Neural cell (in vitro differentiated cells): ENCODE measurements around the gene CETP. TPM values are rescaled to one million over a fixed set of nuclear protein-coding genes. Genes with fewer than 3 reads are reported as not detected.

ENCODE experiments used
- H2AFZ ChIP-seq: fragments of 200-600, 300-800 bp; sonication (generic), shearing (Covaris generic); 2 replicates; pipeline ENCODE4 v1.6.0; 2014; ENCODE audit warnings: low read depth, mild to moderate bottlenecking, antibody characterized with exemption, low read length, moderate library complexity
- H3F3A ChIP-seq: fragments of 200-600 bp; shearing (Covaris generic); 2 replicates; pipeline ENCODE4 v1.6.1; 2016; ENCODE audit warnings: mild to moderate bottlenecking, moderate library complexity, mixed read lengths, antibody characterized with exemption, low read length; ENCODE audit not compliant: insufficient read depth, poor library complexity, severe bottlenecking
- H3K27ac ChIP-seq: fragments of 200-600, 300-800 bp; sonication (generic), shearing (Covaris generic); 2 replicates; pipeline ENCODE4 v1.5.1; 2014; ENCODE audit warnings: mild to moderate bottlenecking, low read length, moderate library complexity
- H3K27me3 ChIP-seq: fragments of 300-800, 200-600 bp; sonication (generic), shearing (Covaris generic); 2 replicates; pipeline ENCODE4 v1.6.0; 2014; ENCODE audit warnings: mild to moderate bottlenecking, low read depth, low read length, moderate library complexity; ENCODE audit not compliant: insufficient read depth
- H3K36me3 ChIP-seq: fragments of 300-800, 200-600 bp; sonication (generic), shearing (Covaris generic); 2 replicates; pipeline ENCODE4 v1.5.1; 2014; ENCODE audit warnings: mild to moderate bottlenecking, antibody characterized with exemption, low read length, moderate library complexity; ENCODE audit not compliant: insufficient read depth
- H3K4me2 ChIP-seq: fragments of 300-800, 200-600 bp; sonication (generic), shearing (Covaris generic); 2 replicates; pipeline ENCODE4 v1.6.0; 2014; ENCODE audit warnings: mild to moderate bottlenecking, low read length
- H3K4me3 ChIP-seq: fragments of 300-800, 200-600 bp; sonication (generic), shearing (Covaris generic); 2 replicates; pipeline ENCODE4 v1.5.1; 2014; ENCODE audit warnings: mild to moderate bottlenecking, low read length, moderate library complexity
- H3K79me2 ChIP-seq: fragments of 200-600 bp; shearing (Covaris generic); replicated peaks from 2 replicates; pipeline ENCODE4 v1.6.0; 2014; ENCODE audit warnings: mild to moderate bottlenecking, low read length, moderate library complexity; ENCODE audit not compliant: insufficient read depth
- H3K9ac ChIP-seq: fragments of 300-800, 200-600 bp; sonication (generic), shearing (Covaris generic); 2 replicates; pipeline ENCODE4 v1.6.1; 2016; ENCODE audit warnings: mild to moderate bottlenecking, low read length, mixed read lengths
- H3K9me2 ChIP-seq: fragments of 200-600 bp; shearing (Covaris generic); 2 replicates; pipeline ENCODE4 v1.6.1; 2016; ENCODE audit warnings: mild to moderate bottlenecking, low read length, mixed read lengths; ENCODE audit not compliant: insufficient read depth
- H3K9me3 ChIP-seq: fragments of 200-600, 300-800 bp; sonication (generic), shearing (Covaris generic); 2 replicates; pipeline ENCODE4 v1.6.1; 2016; ENCODE audit warnings: mild to moderate bottlenecking, mixed run types, low read length, moderate library complexity, mixed read lengths
- H4K20me1 ChIP-seq: fragments of 200-600 bp; shearing (Covaris generic); 2 replicates; pipeline ENCODE4 v1.6.1; 2016; ENCODE audit warnings: mild to moderate bottlenecking, mixed run types; ENCODE audit not compliant: insufficient read depth
- CTCF ChIP-seq: fragments of 450-650 bp; IDR thresholded peaks from 2 replicates; pipeline ENCODE4 v1.5.1; 2014; ENCODE audit warnings: antibody characterized with exemption, mild to moderate bottlenecking, moderate library complexity; ENCODE audit not compliant: poor library complexity, severe bottlenecking
- EP300 ChIP-seq: fragments of 450-650 bp; conservative IDR thresholded peaks from 2 replicates; pipeline ENCODE4 v1.6.1; 2014; ENCODE audit warnings: antibody characterized with exemption, mild to moderate bottlenecking, moderate library complexity; ENCODE audit not compliant: poor library complexity, severe bottlenecking
- EZH2 ChIP-seq: fragments of 200-600, 300-800 bp; shearing (Covaris generic), sonication (generic); IDR thresholded peaks from 2 replicates; pipeline ENCODE4 v1.6.1; 2014; ENCODE audit warnings: antibody characterized with exemption, low read length, borderline replicate concordance, mild to moderate bottlenecking; ENCODE audit not compliant: insufficient read depth, poor library complexity, severe bottlenecking
- MXI1 ChIP-seq: fragments of 450-650 bp; conservative IDR thresholded peaks from 2 replicates; pipeline ENCODE4 v1.6.1; 2014; ENCODE audit warnings: antibody characterized with exemption, mild to moderate bottlenecking; ENCODE audit not compliant: poor library complexity, severe bottlenecking
- POLR2AphosphoS5 ChIP-seq: IDR thresholded peaks from 2 replicates; pipeline ENCODE4 v1.6.1; 2012
- RAD21 ChIP-seq: fragments of 450-650 bp; conservative IDR thresholded peaks from 2 replicates; pipeline ENCODE4 v1.6.1; 2014; ENCODE audit warnings: antibody characterized with exemption, mild to moderate bottlenecking, moderate library complexity
- SMC3 ChIP-seq: fragments of 450-650 bp; conservative IDR thresholded peaks from 2 replicates; pipeline ENCODE4 v1.6.1; 2014; ENCODE audit warnings: antibody characterized with exemption, mild to moderate bottlenecking, moderate library complexity; ENCODE audit not compliant: poor library complexity
- TAF1 ChIP-seq: IDR thresholded peaks from 2 replicates; pipeline ENCODE4 v1.6.1; 2012; ENCODE audit warnings: low read depth
- polyA plus RNA-seq: library from polyadenylated mRNA; depleted of rRNA; stranded (reverse); fragments of >200 nt; gene quantifications from 2 replicates; pipeline ENCODE4 v1.2.3, GENCODE V29; 2014
- TF ChIP-seq, protein P1 (sequence below): IDR thresholded peaks from 2 replicates; pipeline ENCODE4 v1.6.1; 2012; ENCODE audit warnings: borderline replicate concordance

The CETP gene
- polyA plus RNA-seq, 1 donor from 2014 or later: not detected

GRCh38 chr16:56966093-56966475, 4.3 kb downstream of the CETP start:
- Histone ChIP-seq H2AFZ (no peak overlapping the region), H3K9ac (no peak overlapping the region), H3F3A (no peaks in the 10 kb centered on the region), H3K9me3 (no peaks in the 10 kb centered on the region), H3K27me3 (no peaks in the 10 kb centered on the region), H3K4me3 (no peak overlapping the region), H3K36me3 (no peaks in the 10 kb centered on the region), H3K4me2 (no peak overlapping the region), H3K79me2 (no peaks in the 10 kb centered on the region), H3K9me2 (no peaks in the 10 kb centered on the region), H4K20me1 (no peaks in the 10 kb centered on the region), H3K27ac (no peak overlapping the region)
- TF ChIP-seq MXI1 (no peak), SMC3 (no peak), EP300 (no peak), POLR2AphosphoS5 (no peak), TAF1 (no peak), EZH2 (no peak), CTCF (no peak), RAD21 (no peak)
- TF ChIP-seq, protein P1, sequence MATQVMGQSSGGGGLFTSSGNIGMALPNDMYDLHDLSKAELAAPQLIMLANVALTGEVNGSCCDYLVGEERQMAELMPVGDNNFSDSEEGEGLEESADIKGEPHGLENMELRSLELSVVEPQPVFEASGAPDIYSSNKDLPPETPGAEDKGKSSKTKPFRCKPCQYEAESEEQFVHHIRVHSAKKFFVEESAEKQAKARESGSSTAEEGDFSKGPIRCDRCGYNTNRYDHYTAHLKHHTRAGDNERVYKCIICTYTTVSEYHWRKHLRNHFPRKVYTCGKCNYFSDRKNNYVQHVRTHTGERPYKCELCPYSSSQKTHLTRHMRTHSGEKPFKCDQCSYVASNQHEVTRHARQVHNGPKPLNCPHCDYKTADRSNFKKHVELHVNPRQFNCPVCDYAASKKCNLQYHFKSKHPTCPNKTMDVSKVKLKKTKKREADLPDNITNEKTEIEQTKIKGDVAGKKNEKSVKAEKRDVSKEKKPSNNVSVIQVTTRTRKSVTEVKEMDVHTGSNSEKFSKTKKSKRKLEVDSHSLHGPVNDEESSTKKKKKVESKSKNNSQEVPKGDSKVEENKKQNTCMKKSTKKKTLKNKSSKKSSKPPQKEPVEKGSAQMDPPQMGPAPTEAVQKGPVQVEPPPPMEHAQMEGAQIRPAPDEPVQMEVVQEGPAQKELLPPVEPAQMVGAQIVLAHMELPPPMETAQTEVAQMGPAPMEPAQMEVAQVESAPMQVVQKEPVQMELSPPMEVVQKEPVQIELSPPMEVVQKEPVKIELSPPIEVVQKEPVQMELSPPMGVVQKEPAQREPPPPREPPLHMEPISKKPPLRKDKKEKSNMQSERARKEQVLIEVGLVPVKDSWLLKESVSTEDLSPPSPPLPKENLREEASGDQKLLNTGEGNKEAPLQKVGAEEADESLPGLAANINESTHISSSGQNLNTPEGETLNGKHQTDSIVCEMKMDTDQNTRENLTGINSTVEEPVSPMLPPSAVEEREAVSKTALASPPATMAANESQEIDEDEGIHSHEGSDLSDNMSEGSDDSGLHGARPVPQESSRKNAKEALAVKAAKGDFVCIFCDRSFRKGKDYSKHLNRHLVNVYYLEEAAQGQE: no peak

DNA sequence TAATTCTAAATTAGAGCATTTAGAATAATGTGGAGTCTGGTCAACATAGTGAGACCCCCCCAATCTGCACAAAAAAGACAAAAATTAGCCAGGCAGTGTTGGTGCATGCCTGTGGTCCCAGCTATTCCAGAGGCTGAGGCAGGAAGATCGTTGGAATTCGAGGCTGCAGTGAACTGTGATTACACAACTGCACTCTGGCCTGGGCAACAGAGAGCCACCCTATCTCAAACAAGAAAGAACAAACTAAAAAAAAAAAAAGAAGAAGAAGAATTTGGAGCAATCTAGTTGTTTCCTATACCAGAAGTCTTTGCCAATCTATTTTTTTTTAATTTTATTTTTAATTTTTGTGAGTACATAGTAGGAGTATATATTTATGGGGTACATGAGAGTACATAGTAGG, 6.0 kb downstream of the CETP start:
- H3K9me3 ChIP-seq: no peaks in the 10 kb centered on the region
- H3K79me2 ChIP-seq: no peaks in the 10 kb centered on the region
- no peaks in the 10 kb centered on the region for H3F3A ChIP-seq
- no peaks in the 10 kb centered on the region for H3K9me2 ChIP-seq
- no peaks in the 10 kb centered on the region for H3K27me3 ChIP-seq
- no peak for TF ChIP-seq TAF1
- TF ChIP-seq EP300: no peak
- no peak for TF ChIP-seq RAD21
- TF ChIP-seq CTCF: no peak
- no peak for TF ChIP-seq MXI1
- TF ChIP-seq SMC3: no peak
- TF ChIP-seq, protein P1: no peak
- no peak for TF ChIP-seq EZH2
- TF ChIP-seq POLR2AphosphoS5: no peak
- H3K36me3 ChIP-seq: no peaks in the 10 kb centered on the region
- H2AFZ ChIP-seq: no peak overlapping the region
- no peak overlapping the region for H3K4me2 ChIP-seq
- H3K4me3 ChIP-seq: no peak overlapping the region
- H4K20me1 ChIP-seq: no peaks in the 10 kb centered on the region
- H3K27ac ChIP-seq: no peak overlapping the region
- no peak overlapping the region for H3K9ac ChIP-seq
